ENCODE results near the gene RCAN1.

RCAN1 gene

DNA sequence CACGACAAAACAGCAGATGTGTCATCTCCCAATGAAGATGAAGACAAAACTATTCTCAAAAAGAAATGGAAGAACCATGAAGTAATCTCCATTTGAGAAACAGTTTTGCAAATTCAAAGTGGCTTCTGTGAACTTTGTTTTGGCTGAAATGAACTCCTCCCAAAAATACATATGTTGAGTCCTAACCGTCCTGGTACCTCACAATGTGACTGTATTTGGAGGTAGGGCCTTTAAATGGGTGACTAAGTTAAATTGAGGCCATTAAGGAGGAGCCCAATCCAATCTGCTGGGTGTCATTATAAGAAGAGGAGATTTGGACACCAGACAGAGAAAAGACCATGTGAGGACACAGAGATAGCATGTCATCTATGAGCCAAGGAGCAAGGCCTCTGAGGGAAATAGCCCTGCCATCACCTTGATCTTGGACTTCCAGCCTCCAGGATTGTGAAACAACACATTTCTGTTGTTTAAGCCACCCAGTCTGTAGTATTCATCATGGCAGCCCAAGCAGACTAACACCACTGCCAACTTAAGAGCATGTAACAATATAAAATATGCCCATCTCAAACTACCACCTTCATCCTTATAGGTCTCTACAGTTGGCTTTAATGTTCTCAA is 64.6 kb downstream of the RCAN1 start:
- H4K20me1 ChIP-seq: no peaks in the 10 kb centered on the region
- H3K36me3 ChIP-seq: peaks cover 13% of the 10 kb centered on the region
- H3K4me3 ChIP-seq: no peak overlapping the region
- H3K27me3 ChIP-seq: no peaks in the 10 kb centered on the region
- peaks cover 27% of the 10 kb centered on the region for H3K4me1 ChIP-seq
- no peak overlapping the region for H3K9ac ChIP-seq
- TF ChIP-seq Cebpa-rat (IDR thresholded peaks at IDR 0.05): no peak
- no peak overlapping the region for H3K27ac ChIP-seq
- H3K9me3 ChIP-seq: peaks cover 12% of the 10 kb centered on the region
- no peak overlapping the region for H3K4me2 ChIP-seq

DNA sequence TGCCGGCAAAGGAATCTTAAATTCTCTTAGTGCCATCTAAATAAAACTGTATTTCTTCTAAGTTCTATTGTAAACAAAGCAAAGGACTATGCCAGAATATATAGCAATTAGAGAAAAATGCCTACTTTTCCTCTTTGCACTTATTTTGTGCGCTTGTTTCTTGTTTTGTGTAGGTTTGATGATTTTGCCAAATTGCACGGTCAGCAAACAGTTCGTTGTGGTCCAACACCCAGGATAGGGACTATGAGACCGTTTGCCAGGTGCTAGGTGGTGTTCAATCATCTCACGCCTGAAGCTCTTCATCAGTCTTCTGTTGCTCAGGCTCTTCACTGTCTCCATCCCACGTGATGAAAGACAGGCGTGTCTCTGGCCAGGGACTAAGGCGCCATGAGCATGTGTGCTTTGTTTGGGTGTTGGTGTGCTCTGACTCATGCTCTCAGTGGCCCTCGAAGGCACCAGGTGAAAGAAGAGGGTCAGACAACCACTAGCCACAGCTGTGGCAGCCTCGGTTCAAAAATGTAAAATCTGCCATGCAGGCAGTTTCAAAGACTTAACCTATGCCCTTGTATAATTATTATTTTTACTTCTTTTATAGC is 66.0 kb downstream of the RCAN1 start:
- peaks cover 7% of the 10 kb centered on the region for H3K36me3 ChIP-seq
- H4K20me1 ChIP-seq: no peaks in the 10 kb centered on the region
- no peaks in the 10 kb centered on the region for H3K27me3 ChIP-seq
- no peak overlapping the region for H3K27ac ChIP-seq
- H3K4me1 ChIP-seq: peaks cover 39% of the 10 kb centered on the region
- H3K4me2 ChIP-seq: no peak overlapping the region
- H3K4me3 ChIP-seq: no peak overlapping the region
- no peak overlapping the region for H3K9ac ChIP-seq
- TF ChIP-seq Cebpa-rat (IDR thresholded peaks at IDR 0.05): no peak
- peaks cover 5% of the 10 kb centered on the region; the same call in 1 of the 2 replicates for H3K9me3 ChIP-seq

DNA sequence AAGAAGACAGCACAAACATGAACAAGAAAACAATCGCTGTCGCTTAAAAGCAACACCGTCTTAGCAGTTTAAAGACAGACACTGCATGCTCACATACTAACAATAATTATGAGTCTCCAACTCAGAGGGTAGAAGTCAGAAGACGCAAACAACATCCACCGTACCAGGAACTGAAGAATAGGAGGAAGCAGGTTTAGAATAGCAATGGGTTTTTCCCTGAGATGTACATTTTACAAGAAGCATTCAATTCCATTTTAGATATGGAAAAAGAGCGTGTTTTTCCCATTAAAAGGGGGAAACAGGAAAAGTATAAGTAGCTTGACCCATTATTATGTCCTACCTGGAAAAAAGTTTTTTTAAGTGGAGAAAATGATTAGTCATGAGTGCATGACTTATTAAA is 68.4 kb downstream of the RCAN1 start:
- H3K9me3 ChIP-seq: peaks cover 19% of the 10 kb centered on the region; the same call in 1 of the 2 replicates
- no peak overlapping the region for H3K4me3 ChIP-seq
- H3K36me3 ChIP-seq: 0 out of 2 replicates have a peak, but pooled peaks cover under 1% of the 10 kb centered on the region
- no peak overlapping the region for H3K4me2 ChIP-seq
- H3K9ac ChIP-seq: no peak overlapping the region
- no peaks in the 10 kb centered on the region for H4K20me1 ChIP-seq
- H3K4me1 ChIP-seq: peaks cover 27% of the 10 kb centered on the region
- no peak for TF ChIP-seq Cebpa-rat (IDR thresholded peaks at IDR 0.05)
- H3K27me3 ChIP-seq: no peaks in the 10 kb centered on the region
- no peak overlapping the region for H3K27ac ChIP-seq

DNA sequence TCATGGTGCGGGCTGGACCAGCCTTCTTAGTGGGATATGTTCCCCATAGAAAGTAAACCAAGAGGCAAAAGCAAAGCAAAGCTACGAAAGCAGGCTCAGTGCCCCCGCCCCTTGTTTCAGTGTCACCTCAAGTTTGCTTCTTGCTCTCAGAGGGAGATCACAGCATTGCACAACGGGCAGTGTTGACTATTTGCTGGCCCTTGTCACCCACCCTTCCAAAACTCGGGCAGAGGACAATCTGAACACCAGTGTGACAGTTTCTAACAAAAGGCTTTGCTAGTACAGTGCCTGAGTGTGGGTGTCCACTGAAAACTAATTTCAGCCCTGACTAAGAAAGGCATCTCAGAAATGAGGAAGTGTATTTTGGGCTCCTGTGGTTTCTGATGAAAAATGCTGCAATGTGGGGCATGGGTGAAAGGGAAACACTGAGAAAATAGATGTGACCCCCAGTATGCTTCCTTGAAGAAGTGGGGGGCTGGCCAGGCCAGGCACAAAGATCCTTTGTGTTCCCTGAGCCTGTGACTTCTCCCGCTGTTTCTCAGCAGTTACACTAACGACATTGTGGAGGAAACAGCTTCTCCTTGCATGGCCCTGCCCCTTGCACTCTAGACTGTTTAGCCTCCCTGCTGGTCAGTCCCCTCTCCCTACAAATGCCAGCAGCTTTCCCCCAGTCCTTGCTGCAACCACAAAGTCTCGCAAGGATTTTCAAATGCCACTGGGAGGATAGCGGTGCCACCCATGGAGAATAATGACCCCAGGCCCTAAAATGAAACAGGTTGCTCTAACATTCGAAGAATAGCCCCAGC is 69.6 kb downstream of the RCAN1 start:
- H3K9ac ChIP-seq: peak overlapping the region; percentile 54
- peaks cover 19% of the 10 kb centered on the region; the same call in 1 of the 2 replicates for H3K9me3 ChIP-seq
- peak overlapping the region; percentile 86 for H3K27ac ChIP-seq
- TF ChIP-seq Cebpa-rat (IDR thresholded peaks at IDR 0.05): peak; percentile 63; the same call in 1 of the 2 replicates
- no peaks in the 10 kb centered on the region for H3K36me3 ChIP-seq
- peak overlapping the region; percentile 76 for H3K4me2 ChIP-seq
- no peaks in the 10 kb centered on the region for H3K27me3 ChIP-seq
- peaks cover 27% of the 10 kb centered on the region for H3K4me1 ChIP-seq
- no peaks in the 10 kb centered on the region for H4K20me1 ChIP-seq
- H3K4me3 ChIP-seq: peak overlapping the region; percentile 15; the same call in 1 of the 2 replicates

DNA sequence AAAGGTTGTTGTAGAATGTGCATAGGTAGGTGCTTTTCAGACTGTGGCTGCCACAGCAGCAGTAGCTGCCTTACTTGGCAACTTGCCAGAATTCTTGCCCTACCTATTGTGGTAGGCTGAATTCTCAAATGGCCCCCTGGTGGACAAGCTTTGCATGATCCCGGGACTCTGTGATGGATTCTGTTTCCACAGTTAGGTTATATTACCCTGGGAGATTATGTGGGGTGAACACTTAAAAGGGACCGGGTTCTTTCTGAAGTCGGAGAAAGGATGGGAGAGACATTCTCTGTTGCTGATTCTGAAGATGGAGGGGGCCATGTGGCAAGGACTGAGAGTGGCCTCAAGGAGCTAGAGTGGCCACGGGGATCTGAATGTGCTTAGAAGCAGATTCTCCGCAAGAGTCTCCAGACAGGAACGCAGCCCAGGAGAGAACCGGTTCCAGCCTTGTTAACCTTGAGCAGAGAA is 70.8 kb downstream of the RCAN1 start:
- Histone ChIP-seq H4K20me1 (no peaks in the 10 kb centered on the region), H3K36me3 (no peaks in the 10 kb centered on the region), H3K27me3 (no peaks in the 10 kb centered on the region), H3K27ac (peak overlapping the region; percentile 86; the same call in 1 of the 2 replicates), H3K4me1 (peaks cover 27% of the 10 kb centered on the region), H3K9me3 (peaks cover 19% of the 10 kb centered on the region; the same call in 1 of the 2 replicates), H3K4me3 (no peak overlapping the region), H3K9ac (no peak overlapping the region), H3K4me2 (peak overlapping the region; percentile 76; the same call in 1 of the 2 replicates)
- TF ChIP-seq Cebpa-rat (IDR thresholded peaks at IDR 0.05): no peak

DNA sequence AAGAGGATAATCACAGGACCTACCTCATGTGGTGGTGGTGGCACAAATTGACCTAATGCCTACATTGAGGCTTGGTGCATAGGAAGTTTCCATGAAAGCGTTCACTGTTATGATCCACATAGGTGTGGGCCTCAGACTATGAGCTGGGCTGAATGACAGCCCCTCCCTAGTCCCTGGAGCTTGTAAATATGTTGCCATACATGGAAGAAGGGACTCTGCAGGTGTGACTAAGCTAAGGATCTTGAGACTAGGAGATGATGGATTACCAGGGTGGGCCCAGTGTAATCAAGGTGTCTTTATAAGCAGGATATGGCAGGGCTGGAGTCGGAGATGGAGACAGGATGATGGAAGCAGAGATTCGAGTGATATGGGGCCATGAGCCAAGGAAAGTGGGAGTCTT is 71.9 kb downstream of the RCAN1 start:
- H3K4me2 ChIP-seq: no peak overlapping the region
- no peaks in the 10 kb centered on the region for H4K20me1 ChIP-seq
- H3K27me3 ChIP-seq: no peaks in the 10 kb centered on the region
- H3K9me3 ChIP-seq: peaks cover 19% of the 10 kb centered on the region; the same call in 1 of the 2 replicates
- no peak overlapping the region for H3K9ac ChIP-seq
- H3K36me3 ChIP-seq: no peaks in the 10 kb centered on the region
- no peak overlapping the region for H3K27ac ChIP-seq
- no peak overlapping the region for H3K4me3 ChIP-seq
- TF ChIP-seq Cebpa-rat (IDR thresholded peaks at IDR 0.05): no peak
- H3K4me1 ChIP-seq: peaks cover 27% of the 10 kb centered on the region

DNA sequence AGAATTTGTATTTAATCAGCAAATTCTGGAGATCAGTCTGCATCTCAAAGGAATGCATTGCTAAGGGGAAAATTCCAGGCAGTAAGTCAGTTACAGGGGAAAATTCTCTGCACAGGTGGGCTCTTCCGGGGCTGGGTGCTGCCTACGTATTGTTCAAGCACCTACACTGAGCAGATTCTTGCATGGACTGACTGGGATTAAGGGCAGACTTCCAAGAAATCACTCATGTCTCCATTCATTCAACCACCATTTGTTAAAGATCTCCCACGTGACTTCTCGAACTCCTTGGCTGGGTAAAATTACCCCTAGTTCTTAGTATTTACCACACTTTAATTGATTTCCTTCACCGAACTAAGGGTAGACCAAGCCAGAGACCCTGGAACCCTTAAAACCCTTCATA is 74.7 kb downstream of the RCAN1 start:
- no peak for TF ChIP-seq Cebpa-rat (IDR thresholded peaks at IDR 0.05)
- Histone ChIP-seq H3K27me3 (no peaks in the 10 kb centered on the region), H3K36me3 (no peaks in the 10 kb centered on the region), H3K9me3 (peaks cover 19% of the 10 kb centered on the region; the same call in 1 of the 2 replicates), H4K20me1 (peaks cover 6% of the 10 kb centered on the region; the same call in 1 of the 2 replicates), H3K4me1 (peaks cover 16% of the 10 kb centered on the region), H3K27ac (no peak overlapping the region), H3K4me3 (no peak overlapping the region), H3K9ac (no peak overlapping the region), H3K4me2 (no peak overlapping the region)

DNA sequence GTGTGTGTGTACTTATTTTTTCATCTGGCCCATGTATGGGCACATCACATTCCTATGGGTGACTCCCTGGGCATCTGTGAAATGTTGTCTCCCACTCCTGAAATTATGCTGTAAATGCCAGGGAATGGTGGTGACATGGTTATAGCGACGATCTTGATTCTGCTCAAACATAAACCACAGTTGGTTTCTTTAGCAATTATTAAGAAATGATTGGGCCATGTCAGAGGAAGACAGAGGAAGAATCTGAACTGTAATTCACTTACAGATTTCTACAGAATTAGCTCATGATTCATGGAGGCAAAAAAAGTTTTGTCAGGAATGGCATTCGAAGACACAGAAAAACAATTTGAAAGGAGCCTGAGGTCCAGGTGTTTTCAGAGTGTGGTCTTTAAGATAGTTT is 77.1 kb downstream of the RCAN1 start:
- Histone ChIP-seq H3K27me3 (no peaks in the 10 kb centered on the region), H3K4me3 (no peak overlapping the region), H3K4me2 (no peak overlapping the region), H3K27ac (no peak overlapping the region), H3K9me3 (peaks cover 10% of the 10 kb centered on the region; the same call in 1 of the 2 replicates), H3K36me3 (no peaks in the 10 kb centered on the region), H3K4me1 (peaks cover 15% of the 10 kb centered on the region), H4K20me1 (peaks cover 6% of the 10 kb centered on the region; the same call in 1 of the 2 replicates), H3K9ac (no peak overlapping the region)
- TF ChIP-seq Cebpa-rat (IDR thresholded peaks at IDR 0.05): no peak

DNA sequence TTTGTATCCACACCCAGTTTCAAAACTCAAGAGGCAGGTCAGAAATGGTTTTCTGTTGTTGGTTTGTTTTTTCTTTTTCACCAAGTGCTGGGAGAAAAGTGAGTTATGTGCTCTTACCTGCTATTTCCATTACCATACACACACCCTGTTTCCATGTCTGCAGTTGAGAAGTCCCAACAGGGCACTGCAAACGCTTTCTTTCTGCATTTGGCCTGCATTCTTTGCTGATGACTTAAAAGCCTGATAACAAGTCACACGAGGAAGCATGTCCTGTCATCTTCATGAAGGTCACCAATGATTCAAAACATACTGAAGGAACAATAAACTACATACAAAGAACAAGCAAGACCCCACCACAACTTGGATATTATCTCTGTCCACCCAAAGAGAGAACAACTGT is 78.1 kb downstream of the RCAN1 start:
- Histone ChIP-seq H3K27me3 (no peaks in the 10 kb centered on the region), H3K4me1 (peaks cover 15% of the 10 kb centered on the region), H3K9ac (no peak overlapping the region), H3K4me2 (no peak overlapping the region), H3K9me3 (no peaks in the 10 kb centered on the region), H3K4me3 (no peak overlapping the region), H3K36me3 (no peaks in the 10 kb centered on the region), H3K27ac (no peak overlapping the region), H4K20me1 (peaks cover 6% of the 10 kb centered on the region; the same call in 1 of the 2 replicates)
- no peak for TF ChIP-seq Cebpa-rat (IDR thresholded peaks at IDR 0.05)

Measured in BLaER1 (cell line).